ENCODE measurements around the gene STAT1. TPM values are rescaled to one million over a fixed set of nuclear protein-coding genes. Genes with fewer than 3 reads are reported as not detected.

STAT1 gene
- total RNA-seq (75.1 TPM), polyA plus RNA-seq (61.9 TPM)

DNA sequence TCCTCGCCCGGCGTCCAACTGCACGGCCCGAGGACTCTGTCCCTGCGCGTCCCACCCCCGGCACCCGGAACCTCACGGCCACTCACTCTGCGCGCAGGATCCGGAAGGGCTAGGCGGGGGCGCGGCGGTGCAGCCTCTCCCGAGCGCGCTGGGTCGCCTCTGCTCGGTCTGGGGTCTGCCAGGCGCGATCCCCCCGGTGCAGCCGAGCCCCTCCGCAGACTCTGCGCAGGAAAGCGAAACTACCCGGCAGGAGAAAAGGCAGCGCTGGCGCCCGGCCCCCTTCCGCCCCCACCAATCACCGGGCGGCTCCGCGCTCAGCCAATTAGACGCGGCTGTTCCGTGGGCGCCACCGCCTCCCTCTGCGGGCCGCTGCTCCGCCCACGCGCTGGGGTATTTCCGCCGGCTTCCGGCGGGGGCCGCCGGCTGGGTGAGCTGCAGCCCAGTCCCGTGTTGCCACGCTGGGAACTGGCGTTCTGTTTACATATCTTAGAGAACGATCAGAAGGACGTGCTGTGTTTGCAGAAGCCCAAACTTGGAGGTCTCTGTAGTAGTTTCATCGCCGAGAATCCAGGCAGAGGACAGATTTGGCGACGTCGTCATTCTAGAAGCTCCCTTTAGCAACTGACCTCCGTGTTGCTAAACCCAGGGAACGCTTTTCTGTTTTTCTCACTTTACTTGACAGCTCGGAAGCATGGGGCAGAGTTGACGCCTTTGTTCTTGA lies at the start of gene STAT1:
STAT1 (minus strand) TSS at position 240 of the 721 bp plus-strand sequence. CDS start 4,168 bp downstream, outside the sequence.
- WGBS, result under 1% methylated on average over 68 of the region's 68 CpGs
- H3K36me3 ChIP-seq (ENCODE audit: insufficient read depth), result no peaks in the 10 kb centered on the region
- peak within 1 kb of the TSS; percentile 73 for H3K27ac ChIP-seq (ENCODE audit: low read depth)
- DNase-seq (ENCODE audit: extremely low spot score), result peak; percentile 70
- peaks cover 1% of the 10 kb centered on the region for H3K4me1 ChIP-seq (ENCODE audit: insufficient read depth)
- H3K4me3 ChIP-seq (ENCODE audit: low read depth, low read length), result peak within 1 kb of the TSS; percentile 82

DNA sequence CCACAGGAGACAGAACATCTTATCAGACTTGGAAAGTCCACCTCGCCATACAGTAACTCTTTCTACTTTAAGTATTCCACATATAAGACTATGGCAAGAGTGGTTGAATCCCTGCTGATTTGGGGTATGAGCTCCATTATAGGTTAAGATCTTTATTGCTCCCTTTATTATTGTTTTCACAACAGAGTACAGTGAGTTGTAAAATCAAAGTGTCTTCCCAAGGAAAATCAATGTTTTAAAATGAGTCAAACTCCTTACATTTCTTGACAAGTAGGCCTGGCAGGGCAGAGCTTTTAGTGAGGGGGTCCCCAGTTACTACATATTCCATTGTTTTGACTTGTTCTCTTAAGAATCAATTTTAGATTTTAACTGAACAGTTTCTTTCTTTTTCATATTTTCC lies 49.6 kb upstream of the STAT1 start:
- Histone ChIP-seq H3K4me3 (ENCODE audit: low read depth, low read length) (no peak overlapping the region), H3K36me3 (ENCODE audit: insufficient read depth) (no peaks in the 10 kb centered on the region), H3K27ac (ENCODE audit: low read depth) (no peak overlapping the region), H3K4me1 (ENCODE audit: insufficient read depth) (no peaks in the 10 kb centered on the region)
- 88% methylated on average over 1 of the region's 1 CpG for WGBS
- no peak for DNase-seq (ENCODE audit: extremely low spot score)

DNA sequence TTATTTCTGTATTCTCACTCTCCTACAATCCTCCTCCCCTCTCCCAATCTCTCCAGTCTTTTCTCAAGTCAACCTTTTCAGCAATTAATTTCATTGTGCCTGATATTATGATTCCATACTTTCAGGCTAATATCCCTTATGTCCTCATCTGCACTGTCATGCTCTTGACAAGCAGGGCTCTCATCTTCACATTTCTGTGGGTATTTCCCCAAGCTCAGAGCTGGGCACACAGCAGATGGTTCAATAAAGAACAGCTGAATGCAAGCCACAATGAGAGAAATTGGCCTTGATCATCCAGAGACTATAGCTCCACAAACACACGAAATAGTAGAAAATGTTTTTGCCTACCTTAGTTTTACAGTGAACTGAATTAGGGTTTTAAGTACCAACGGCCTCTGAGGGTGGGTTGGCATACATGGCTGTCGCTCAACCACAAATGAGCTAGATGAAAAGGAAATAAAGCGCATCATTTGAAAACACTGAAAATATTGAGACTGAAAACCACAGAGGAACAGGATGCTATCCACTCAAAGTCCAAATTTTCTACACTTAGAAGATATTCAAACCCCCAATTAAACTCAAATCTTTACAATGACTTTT lies 47.5 kb upstream of the STAT1 start:
- DNase-seq (ENCODE audit: extremely low spot score), result no peak
- no peaks in the 10 kb centered on the region for H3K4me1 ChIP-seq (ENCODE audit: insufficient read depth)
- WGBS, result 92% methylated on average over 4 of the region's 4 CpGs
- H3K27ac ChIP-seq (ENCODE audit: low read depth), result no peak overlapping the region
- H3K36me3 ChIP-seq (ENCODE audit: insufficient read depth), result peaks cover 2% of the 10 kb centered on the region
- H3K4me3 ChIP-seq (ENCODE audit: low read depth, low read length), result no peak overlapping the region

DNA sequence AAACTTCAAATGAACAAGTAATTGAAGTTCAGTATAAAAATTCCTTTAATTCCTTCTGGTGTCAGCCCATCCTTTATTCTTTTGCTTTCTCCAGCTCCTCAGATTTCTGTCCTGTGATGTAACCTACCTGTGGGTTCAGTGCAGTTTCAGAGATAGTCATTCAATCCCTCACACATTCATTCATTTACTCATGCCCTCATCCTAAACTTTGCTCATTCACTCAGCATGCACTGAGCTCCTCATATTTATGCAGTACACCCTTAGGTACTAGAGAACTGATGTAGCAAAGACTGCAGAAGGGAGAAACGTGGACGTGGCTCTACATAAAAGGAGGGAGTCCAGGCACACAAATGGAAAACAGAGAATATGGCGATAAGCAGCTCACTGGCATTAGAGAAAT lies 45.3 kb upstream of the STAT1 start:
- WGBS, result 85% methylated on average over 3 of the region's 3 CpGs
- Histone ChIP-seq H3K4me1 (ENCODE audit: insufficient read depth) (no peaks in the 10 kb centered on the region), H3K27ac (ENCODE audit: low read depth) (no peak overlapping the region), H3K36me3 (ENCODE audit: insufficient read depth) (peaks cover 2% of the 10 kb centered on the region), H3K4me3 (ENCODE audit: low read depth, low read length) (no peak overlapping the region)
- no peak for DNase-seq (ENCODE audit: extremely low spot score)

DNA sequence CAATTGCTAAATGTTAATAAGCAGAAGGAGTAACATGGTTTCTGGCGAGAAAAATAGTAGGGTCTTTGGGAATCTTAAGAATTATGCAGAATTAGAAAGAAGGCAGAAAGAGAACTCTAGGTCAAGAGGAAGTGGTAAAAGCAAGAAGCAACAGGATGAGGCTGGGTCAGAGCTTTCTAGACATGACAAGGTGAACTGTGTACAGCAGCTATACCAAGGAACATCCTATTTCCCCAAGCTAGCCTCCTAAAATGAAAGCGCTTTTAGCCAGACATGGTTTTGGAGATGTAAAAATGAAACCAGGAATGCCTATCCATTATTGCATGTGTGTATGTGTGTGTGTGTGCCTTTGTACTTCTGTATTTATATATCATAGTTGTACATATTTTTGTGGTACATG lies 42.3 kb upstream of the STAT1 start:
- H3K4me1 ChIP-seq (ENCODE audit: insufficient read depth), result no peaks in the 10 kb centered on the region
- peaks cover 2% of the 10 kb centered on the region for H3K36me3 ChIP-seq (ENCODE audit: insufficient read depth)
- DNase-seq (ENCODE audit: extremely low spot score), result no peak
- no peak overlapping the region for H3K4me3 ChIP-seq (ENCODE audit: low read depth, low read length)
- WGBS, result 75% methylated on average over 2 of the region's 2 CpGs
- no peak overlapping the region for H3K27ac ChIP-seq (ENCODE audit: low read depth)

DNA sequence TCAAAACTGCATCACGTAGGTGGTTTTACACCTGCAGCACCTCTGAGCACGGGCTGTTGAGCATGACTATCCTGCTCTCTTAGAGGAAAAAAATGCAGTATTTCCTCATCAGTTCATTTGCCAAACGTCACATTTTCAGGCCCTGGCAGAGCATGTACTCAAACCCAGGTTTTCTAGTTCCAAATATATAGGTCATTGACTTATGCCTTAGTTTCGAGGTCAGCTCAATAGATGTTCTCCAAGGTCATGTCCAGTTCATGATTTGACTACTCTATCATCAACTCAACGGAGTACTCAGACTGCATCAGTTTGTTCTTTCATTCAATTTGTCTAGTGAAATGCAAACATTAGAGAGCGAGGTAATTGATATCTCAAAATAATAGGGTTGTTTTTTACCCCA lies 39.3 kb upstream of the STAT1 start:
- Histone ChIP-seq H3K4me1 (ENCODE audit: insufficient read depth) (no peaks in the 10 kb centered on the region), H3K4me3 (ENCODE audit: low read depth, low read length) (no peak overlapping the region), H3K27ac (ENCODE audit: low read depth) (no peak overlapping the region), H3K36me3 (ENCODE audit: insufficient read depth) (peaks cover 2% of the 10 kb centered on the region)
- WGBS, result 80% methylated on average over 6 of the region's 6 CpGs
- DNase-seq (ENCODE audit: extremely low spot score), result no peak

DNA sequence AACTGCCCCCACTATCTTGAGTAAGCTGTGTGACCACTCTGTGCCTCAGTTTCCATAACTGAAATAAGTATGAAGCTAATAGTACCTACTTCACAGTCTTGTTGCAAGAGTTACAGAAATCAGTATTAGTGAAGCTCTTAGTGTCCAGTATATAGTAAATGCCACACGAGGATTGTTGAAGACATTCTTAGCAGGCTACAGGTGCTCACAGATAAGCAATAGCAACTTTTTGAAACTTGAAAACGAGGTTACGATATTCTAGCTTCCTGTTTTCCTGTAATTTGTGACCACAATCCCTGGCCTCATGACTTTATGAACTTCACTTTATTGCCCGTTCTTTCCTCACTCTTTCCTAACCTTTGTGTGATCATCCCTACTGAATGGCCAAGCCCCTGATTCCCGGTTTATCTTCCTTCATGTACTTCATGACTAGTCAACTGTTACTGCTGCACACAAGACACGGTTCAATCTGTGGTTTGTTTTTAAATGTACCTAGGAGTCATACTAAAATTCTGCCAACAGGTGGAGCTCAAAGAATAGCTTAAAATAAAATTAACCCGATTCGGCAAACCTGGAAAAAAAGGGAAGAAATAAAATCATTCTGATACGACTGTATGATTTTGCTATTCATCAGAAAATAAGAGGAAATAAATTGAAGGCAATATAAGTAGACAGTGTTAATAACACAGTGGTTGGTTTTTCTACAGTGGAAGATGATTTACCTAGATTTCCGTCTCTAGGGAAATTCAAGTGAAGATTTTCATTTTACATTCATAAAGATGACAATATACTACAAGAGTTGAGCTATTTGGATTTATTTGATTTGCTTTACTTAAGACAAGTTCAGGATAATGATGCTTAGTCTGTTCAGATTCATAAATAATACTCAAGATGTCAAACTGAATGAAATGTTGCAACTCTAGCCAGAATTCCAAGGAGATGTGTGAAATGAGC lies 38.1 kb upstream of the STAT1 start:
- H3K27ac ChIP-seq (ENCODE audit: low read depth), result no peak overlapping the region
- WGBS, result 26% methylated on average over 10 of the region's 10 CpGs
- no peak overlapping the region for H3K4me3 ChIP-seq (ENCODE audit: low read depth, low read length)
- H3K4me1 ChIP-seq (ENCODE audit: insufficient read depth), result no peaks in the 10 kb centered on the region
- peaks cover 2% of the 10 kb centered on the region for H3K36me3 ChIP-seq (ENCODE audit: insufficient read depth)
- peak; percentile 36 for DNase-seq (ENCODE audit: extremely low spot score)

DNA sequence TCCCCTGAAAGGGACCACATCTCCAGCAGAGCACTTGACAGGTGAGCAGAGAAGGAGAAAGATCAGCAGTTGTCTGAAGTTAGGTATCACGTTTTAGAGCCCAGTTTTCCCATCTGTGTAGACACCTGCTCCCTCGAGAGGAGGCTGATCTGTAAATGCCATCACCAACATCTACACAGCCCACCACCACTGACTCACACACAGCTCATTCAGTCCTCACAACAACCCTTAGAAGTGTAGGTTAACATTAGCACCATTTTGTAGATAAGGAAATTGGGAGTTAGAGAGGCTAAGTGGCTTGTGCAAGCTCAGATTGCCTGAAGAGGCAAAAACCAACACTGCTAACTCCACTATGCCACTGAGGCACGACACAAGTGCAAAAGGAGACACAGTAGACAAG lies 37.2 kb upstream of the STAT1 start:
- Histone ChIP-seq H3K4me3 (ENCODE audit: low read depth, low read length) (no peak overlapping the region), H3K4me1 (ENCODE audit: insufficient read depth) (no peaks in the 10 kb centered on the region), H3K27ac (ENCODE audit: low read depth) (no peak overlapping the region), H3K36me3 (ENCODE audit: insufficient read depth) (no peaks in the 10 kb centered on the region)
- no peak for DNase-seq (ENCODE audit: extremely low spot score)
- 79% methylated on average over 3 of the region's 3 CpGs for WGBS

DNA sequence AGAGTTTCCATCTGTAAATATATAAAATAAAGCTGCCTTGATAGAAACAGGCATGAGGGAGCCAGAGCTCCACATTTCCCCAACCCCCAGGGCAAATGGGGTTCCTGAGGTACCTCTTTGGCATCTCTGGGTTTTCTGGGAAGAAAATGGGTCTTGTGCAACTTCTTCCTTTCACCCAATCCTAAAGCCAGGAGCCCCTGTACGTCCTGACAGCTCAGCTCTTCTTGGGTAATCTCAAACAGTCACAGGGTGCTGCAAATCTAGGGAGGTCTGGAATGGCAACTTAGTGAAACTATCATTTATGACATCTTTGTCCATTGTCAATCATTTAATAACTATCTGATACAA lies 36.6 kb upstream of the STAT1 start:
- Histone ChIP-seq H3K4me1 (ENCODE audit: insufficient read depth) (no peaks in the 10 kb centered on the region), H3K36me3 (ENCODE audit: insufficient read depth) (no peaks in the 10 kb centered on the region), H3K4me3 (ENCODE audit: low read depth, low read length) (no peak overlapping the region), H3K27ac (ENCODE audit: low read depth) (no peak overlapping the region)
- WGBS, result 43% methylated on average over 1 of the region's 1 CpG
- no peak for DNase-seq (ENCODE audit: extremely low spot score)

DNA sequence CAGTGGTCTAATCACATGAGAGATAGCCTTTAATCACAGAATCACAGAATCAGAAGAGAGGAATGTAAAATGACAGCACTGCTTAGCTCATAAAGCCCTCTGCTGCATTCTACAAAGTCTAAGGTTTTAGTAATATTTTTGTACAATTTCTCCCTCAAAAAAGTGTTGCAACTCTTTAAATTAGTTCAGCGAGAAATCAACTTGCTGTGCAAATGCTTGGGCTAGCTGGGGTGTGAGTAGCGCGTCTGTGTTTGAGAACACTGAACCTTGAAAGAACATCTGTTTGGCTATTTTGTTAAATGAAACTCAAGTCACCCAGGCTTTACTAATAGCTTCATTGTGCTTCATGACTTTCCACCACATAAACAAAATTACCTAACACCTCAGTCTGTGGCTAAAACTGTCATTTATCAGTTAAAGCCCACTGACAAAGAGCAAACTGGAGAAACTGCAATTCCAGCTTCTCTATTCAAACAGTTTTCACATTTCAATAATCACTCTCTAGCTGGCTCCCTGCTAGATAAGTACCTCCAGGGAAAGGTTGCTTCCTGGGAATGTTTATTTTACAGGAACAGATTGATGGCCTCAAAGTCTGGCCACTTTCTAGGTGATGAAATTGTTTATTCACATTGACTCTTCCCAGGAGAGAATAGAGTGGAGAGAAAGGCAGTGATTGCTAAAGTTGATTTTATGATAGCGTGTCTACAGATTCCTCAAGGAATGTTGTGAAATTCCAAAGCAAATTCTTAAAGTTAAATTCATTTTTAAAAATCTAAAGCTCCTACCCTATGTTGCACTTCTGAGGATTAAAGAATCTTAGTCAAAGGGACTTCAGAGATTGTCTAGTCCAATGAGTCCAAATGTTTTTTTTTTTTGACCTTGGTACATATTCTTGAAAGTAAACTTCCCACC lies 36.0 kb upstream of the STAT1 start:
- DNase-seq (ENCODE audit: extremely low spot score), result no peak
- WGBS, result 48% methylated on average over 4 of the region's 4 CpGs
- Histone ChIP-seq H3K36me3 (ENCODE audit: insufficient read depth) (no peaks in the 10 kb centered on the region), H3K4me1 (ENCODE audit: insufficient read depth) (no peaks in the 10 kb centered on the region), H3K4me3 (ENCODE audit: low read depth, low read length) (no peak overlapping the region), H3K27ac (ENCODE audit: low read depth) (no peak overlapping the region)

DNA sequence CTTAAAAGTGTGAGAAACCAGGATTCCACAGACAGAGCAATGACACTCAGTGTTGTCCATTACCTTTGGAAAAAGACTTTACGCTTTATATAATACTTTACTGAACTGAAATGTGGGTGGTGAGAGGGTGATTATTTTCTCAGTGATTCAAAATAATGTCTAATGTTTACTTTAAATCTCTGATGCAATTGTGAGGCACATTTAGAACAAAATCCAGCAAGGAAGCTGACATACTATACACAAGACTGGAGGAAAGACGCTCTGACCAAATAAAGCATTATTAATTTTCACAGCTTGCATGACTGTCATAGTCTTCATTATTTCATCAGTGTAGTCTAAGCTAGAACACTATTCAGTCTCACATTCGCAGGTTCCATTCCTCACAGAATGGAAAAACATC lies 34.1 kb upstream of the STAT1 start:
- H3K27ac ChIP-seq (ENCODE audit: low read depth), result no peak overlapping the region
- no peak overlapping the region for H3K4me3 ChIP-seq (ENCODE audit: low read depth, low read length)
- DNase-seq (ENCODE audit: extremely low spot score), result no peak
- WGBS, result 90% methylated on average over 3 of the region's 3 CpGs
- no peaks in the 10 kb centered on the region for H3K36me3 ChIP-seq (ENCODE audit: insufficient read depth)
- H3K4me1 ChIP-seq (ENCODE audit: insufficient read depth), result no peaks in the 10 kb centered on the region

DNA sequence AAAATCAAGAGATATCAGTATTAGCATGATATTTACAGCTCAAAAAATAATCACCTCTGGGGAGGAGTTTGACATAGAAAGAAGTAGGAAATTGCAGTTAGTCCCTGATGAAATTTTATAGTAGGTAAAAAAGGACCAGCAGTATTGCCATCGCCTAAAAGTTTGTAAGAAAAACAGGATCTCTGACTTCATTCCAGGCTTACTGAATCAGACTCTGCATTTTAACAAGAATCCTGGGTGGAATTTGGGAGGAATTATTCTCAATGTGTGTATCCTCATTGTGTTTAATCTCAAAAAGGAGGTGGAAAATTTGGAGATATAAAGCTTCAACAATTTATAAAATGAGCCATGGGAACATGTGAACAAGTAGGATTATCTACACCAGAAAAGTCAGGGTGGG lies 31.2 kb upstream of the STAT1 start:
- H3K4me1 ChIP-seq (ENCODE audit: insufficient read depth), result no peaks in the 10 kb centered on the region
- DNase-seq (ENCODE audit: extremely low spot score), result no peak
- no peak overlapping the region for H3K27ac ChIP-seq (ENCODE audit: low read depth)
- 96% methylated on average over 1 of the region's 1 CpG for WGBS
- no peaks in the 10 kb centered on the region for H3K36me3 ChIP-seq (ENCODE audit: insufficient read depth)
- H3K4me3 ChIP-seq (ENCODE audit: low read depth, low read length), result no peak overlapping the region

DNA sequence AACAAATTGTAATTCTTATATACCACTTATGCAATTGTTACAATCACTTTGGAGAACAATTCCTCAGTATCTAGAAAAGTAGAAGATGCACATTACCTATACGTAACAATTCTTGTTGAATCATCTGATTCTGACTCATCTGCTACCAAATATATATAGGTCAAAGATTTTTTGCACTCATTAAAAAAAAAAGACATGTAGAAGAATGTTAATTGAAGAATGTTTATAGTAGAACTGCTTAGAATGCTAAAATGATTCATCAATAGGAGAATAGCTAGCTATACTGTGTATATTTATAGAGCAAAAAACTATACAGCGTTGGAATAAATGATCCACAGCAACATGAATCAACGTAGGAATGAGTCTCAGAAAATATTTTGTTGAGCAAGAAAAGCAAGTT lies 29.5 kb upstream of the STAT1 start:
- H3K36me3 ChIP-seq (ENCODE audit: insufficient read depth), result no peaks in the 10 kb centered on the region
- no peak overlapping the region for H3K27ac ChIP-seq (ENCODE audit: low read depth)
- H3K4me1 ChIP-seq (ENCODE audit: insufficient read depth), result no peaks in the 10 kb centered on the region
- no peak overlapping the region for H3K4me3 ChIP-seq (ENCODE audit: low read depth, low read length)
- DNase-seq (ENCODE audit: extremely low spot score), result no peak
- 88% methylated on average over 3 of the region's 3 CpGs for WGBS
